ENCODE data around the gene CACNG7.

The CACNG7 gene

GRCh38 chr19:53879140-53880081 is 29.7 kb upstream of the CACNG7 start:
- peak; percentile 84 for DNase-seq (ENCODE audit: low spot score)

- no peak for DNase-seq (ENCODE audit: low spot score)
Observed at GRCh38 chr19:53880711-53881481, 28.2 kb upstream of the CACNG7 start.

- no peak for DNase-seq (ENCODE audit: low spot score)
Observed at GRCh38 chr19:53881482-53882390, 27.3 kb upstream of the CACNG7 start, which contains the start of gene PRKCG. Gene PRKCG (plus strand): TSS chr19:53882197. CDS start chr19:53882495, 298 bp downstream.

GRCh38 chr19:53882391-53883050 is 26.6 kb upstream of the CACNG7 start:
- no peak for DNase-seq (ENCODE audit: low spot score)

GRCh38 chr19:53883231-53883661 is 25.8 kb upstream of the CACNG7 start:
- DNase-seq (ENCODE audit: low spot score), result no peak

GRCh38 chr19:53883741-53884140 is 25.3 kb upstream of the CACNG7 start:
- DNase-seq (ENCODE audit: low spot score), result no peak

- no peak for DNase-seq (ENCODE audit: low spot score)
Observed at GRCh38 chr19:53884256-53884655, 24.8 kb upstream of the CACNG7 start.

GRCh38 chr19:53885036-53885435 is 24.0 kb upstream of the CACNG7 start:
- DNase-seq (ENCODE audit: low spot score), result no peak

GRCh38 chr19:53892301-53892980 is 16.6 kb upstream of the CACNG7 start:
- no peak for DNase-seq (ENCODE audit: low spot score)

GRCh38 chr19:53892981-53893325 is 16.1 kb upstream of the CACNG7 start:
- DNase-seq (ENCODE audit: low spot score), result no peak

GRCh38 chr19:53894707-53895106 is 14.4 kb upstream of the CACNG7 start:
- DNase-seq (ENCODE audit: low spot score), result no peak

GRCh38 chr19:53896682-53897081 is 12.4 kb upstream of the CACNG7 start:
- no peak for DNase-seq (ENCODE audit: low spot score)

GRCh38 chr19:53897459-53897858 is 11.6 kb upstream of the CACNG7 start:
- no peak for DNase-seq (ENCODE audit: low spot score)

- DNase-seq (ENCODE audit: low spot score), result no peak
Observed at GRCh38 chr19:53898166-53898565, 10.9 kb upstream of the CACNG7 start.

- DNase-seq (ENCODE audit: low spot score), result no peak
Observed at GRCh38 chr19:53898636-53899341, 10.3 kb upstream of the CACNG7 start.

- no peak for DNase-seq (ENCODE audit: low spot score)
Observed at GRCh38 chr19:53900191-53900860, 8.8 kb upstream of the CACNG7 start.

GRCh38 chr19:53903055-53903680 is 5.9 kb upstream of the CACNG7 start:
- DNase-seq (ENCODE audit: low spot score), result no peak

- DNase-seq (ENCODE audit: low spot score), result no peak
Observed at GRCh38 chr19:53904909-53905308, 4.2 kb upstream of the CACNG7 start.

- no peak for DNase-seq (ENCODE audit: low spot score)
Observed at GRCh38 chr19:53905787-53906186, 3.3 kb upstream of the CACNG7 start.

All from globus pallidus (tissue), 1 donor.